HEK293 (cell line): Measurements from ENCODE around the gene PFKM.

Experiments
- CTCF ChIA-PET: fragments of 350-600 bp; formaldehyde crosslinking; extraction: SDS; loops from one replicate; lab custom pipeline; 2021; ENCODE audit warnings: antibody characterized with exemption; lab: Yijun Ruan, JAX
- POLR2A ChIA-PET: fragments of 300-600 bp; formaldehyde crosslinking; extraction: SDS; loops from one replicate; lab custom pipeline; 2020; ENCODE audit warnings: antibody characterized with exemption, inconsistent platforms; lab: Yijun Ruan, JAX
- H3K27ac ChIP-seq: fragments of 200-500 bp; sonication (Bioruptor generic); 2 replicates; pipeline ENCODE4 v1.5.1; 2014; ENCODE audit warnings: low read depth, low read length, control low read depth, inconsistent platforms; ENCODE audit errors: extremely low read depth
- H3K36me3 ChIP-seq, 2 experiments: fragments of 200-500 bp in 1 of 2; sonication (Bioruptor generic) in 1 of 2; 1 replicate in 1 of 2; 2 replicates in 1 of 2; pipeline ENCODE4 v1.5.1; 2014 to 2017; ENCODE audit warnings: inconsistent platforms in 2 of 2, low read length in 2 of 2; ENCODE audit not compliant: control insufficient read depth in 2 of 2, insufficient read depth in 1 of 2
- H3K4me1 ChIP-seq: fragments of 200-500 bp; sonication (Bioruptor generic); 2 replicates; pipeline ENCODE4 v1.5.1; 2014; ENCODE audit warnings: mild to moderate bottlenecking, low read length, inconsistent platforms; ENCODE audit not compliant: control insufficient read depth, insufficient read depth
- H3K4me3 ChIP-seq: 2 replicates; pipeline ENCODE4 v1.5.1; 2011; ENCODE audit warnings: low read depth, mild to moderate bottlenecking, control low read depth, low read length, moderate library complexity
- H3K9me3 ChIP-seq: fragments of 200-500 bp; sonication (Bioruptor generic); 2 replicates; pipeline ENCODE4 v1.5.1; 2014; ENCODE audit warnings: low read depth, low read length, inconsistent platforms; ENCODE audit not compliant: control insufficient read depth, insufficient read depth
- BCL11A ChIP-seq: fragments of 450-650 bp; formaldehyde crosslinking; IDR thresholded peaks from 2 replicates; pipeline ENCODE4 v1.5.1; 2016; ENCODE audit warnings: low read depth, missing biosample characterization, missing genetic modification characterization
- KLF10 ChIP-seq: fragments of 450-650 bp; IDR thresholded peaks from 2 replicates; pipeline ENCODE4 v1.5.1; 2018; ENCODE audit warnings: missing biosample characterization, mild to moderate bottlenecking, missing genetic modification characterization
- KLF17 ChIP-seq: fragments of 450-650 bp; formaldehyde crosslinking; IDR thresholded peaks from 2 replicates; pipeline ENCODE4 v1.5.1; 2016; ENCODE audit warnings: missing biosample characterization, missing genetic modification characterization
- KLF7 ChIP-seq: fragments of 450-650 bp; formaldehyde crosslinking; IDR thresholded peaks from 2 replicates; pipeline ENCODE4 v1.5.1; 2016; ENCODE audit warnings: missing biosample characterization, missing genetic modification characterization, borderline replicate concordance
- KLF8 ChIP-seq: fragments of 450-650 bp; formaldehyde crosslinking; IDR thresholded peaks from 2 replicates; pipeline ENCODE4 v1.5.1; 2016; ENCODE audit warnings: missing biosample characterization, missing genetic modification characterization
- ZBTB17 ChIP-seq: fragments of 450-650 bp; formaldehyde crosslinking; IDR thresholded peaks from 2 replicates; pipeline ENCODE4 v1.5.1; 2016; ENCODE audit warnings: missing biosample characterization, missing genetic modification characterization
- ZNF132 ChIP-seq: fragments of 450-650 bp; formaldehyde crosslinking; IDR thresholded peaks from 2 replicates; pipeline ENCODE4 v1.5.1; 2017; ENCODE audit warnings: missing biosample characterization, missing genetic modification characterization, borderline replicate concordance
- ZNF2 ChIP-seq: fragments of 450-650 bp; formaldehyde crosslinking; IDR thresholded peaks from 2 replicates; pipeline ENCODE4 v1.5.1; 2016; ENCODE audit warnings: missing biosample characterization, missing genetic modification characterization
- ZNF214 ChIP-seq: fragments of 450-650 bp; formaldehyde crosslinking; IDR thresholded peaks from 2 replicates; pipeline ENCODE4 v1.5.1; 2017; ENCODE audit warnings: missing biosample characterization, mild to moderate bottlenecking, missing genetic modification characterization, borderline replicate concordance
- ZNF266 ChIP-seq: fragments of 450-650 bp; formaldehyde crosslinking; IDR thresholded peaks from 2 replicates; pipeline ENCODE4 v1.5.1; 2016; ENCODE audit warnings: missing biosample characterization, missing genetic modification characterization, low read depth
- ZNF335 ChIP-seq: fragments of 450-650 bp; formaldehyde crosslinking; conservative IDR thresholded peaks from 2 replicates; pipeline ENCODE4 v1.5.1; 2016; ENCODE audit warnings: missing biosample characterization, missing genetic modification characterization
- ZNF362 ChIP-seq: fragments of 450-650 bp; formaldehyde crosslinking; IDR thresholded peaks from 2 replicates; pipeline ENCODE4 v1.5.1; 2016; ENCODE audit warnings: missing biosample characterization, missing genetic modification characterization
- ZNF391 ChIP-seq: fragments of 450-650 bp; formaldehyde crosslinking; IDR thresholded peaks from 2 replicates; pipeline ENCODE4 v1.5.1; 2016; ENCODE audit warnings: low read depth, missing biosample characterization, missing genetic modification characterization, borderline replicate concordance
- ZNF510 ChIP-seq: fragments of 450-650 bp; formaldehyde crosslinking; IDR thresholded peaks from 2 replicates; pipeline ENCODE4 v1.5.1; 2018; ENCODE audit warnings: mild to moderate bottlenecking, missing genetic modification characterization, missing biosample characterization; ENCODE audit not compliant: insufficient replicate concordance
- ZNF548 ChIP-seq: fragments of 450-650 bp; formaldehyde crosslinking; IDR thresholded peaks from 2 replicates; pipeline ENCODE4 v1.5.1; 2016; ENCODE audit warnings: missing biosample characterization, missing genetic modification characterization
- ZNF571 ChIP-seq: fragments of 450-650 bp; formaldehyde crosslinking; IDR thresholded peaks from 2 replicates; pipeline ENCODE4 v1.5.0; 2017; ENCODE audit warnings: missing biosample characterization, missing genetic modification characterization
- ZNF623 ChIP-seq: fragments of 450-650 bp; formaldehyde crosslinking; IDR thresholded peaks from 2 replicates; pipeline ENCODE4 v1.5.1; 2016; ENCODE audit warnings: missing biosample characterization, missing genetic modification characterization
- ZSCAN16 ChIP-seq: fragments of 450-650 bp; formaldehyde crosslinking; IDR thresholded peaks from 2 replicates; pipeline ENCODE4 v1.5.1; 2016; ENCODE audit warnings: missing biosample characterization, missing genetic modification characterization
- ZXDB ChIP-seq: fragments of 450-650 bp; formaldehyde crosslinking; IDR thresholded peaks from 2 replicates; pipeline ENCODE4 v1.5.1; 2016; ENCODE audit warnings: missing biosample characterization, missing genetic modification characterization
- TF ChIP-seq, protein P1 (sequence below): fragments of 450-650 bp; formaldehyde crosslinking; IDR thresholded peaks from 2 replicates; pipeline ENCODE4 v1.5.1; 2017; ENCODE audit warnings: missing biosample characterization, mild to moderate bottlenecking, missing genetic modification characterization, moderate library complexity

PFKM gene

GRCh38 chr12:48105867-48106680 is 13.1 kb upstream of the PFKM start, which contains the start of gene SENP1 (continued):
- TF ChIP-seq ZNF2 (tag by site-specific recombination) (peak; percentile 94), ZNF132 (tag by site-specific recombination) (no peak), ZNF362 (no peak), ZNF391 (tag by site-specific recombination) (peak; percentile 76; the same call in 1 of the 2 replicates), ZXDB (tag by site-specific recombination) (peak; percentile 94), KLF10 (tag by site-specific recombination) (peak; percentile 48; the same call in 1 of the 2 replicates), BCL11A (tag by site-specific recombination) (0 out of 2 replicates have a peak, but pooled peaks have one; percentile 31), ZBTB17 (tag by site-specific recombination) (peak; percentile 71), ZNF214 (tag by site-specific recombination) (no peak), KLF7 (peak; percentile 67), ZNF571 (tag by site-specific recombination) (no peak), ZNF266 (no peak), KLF8 (tag by site-specific recombination) (peak; percentile 86)
- TF ChIP-seq, protein P1, sequence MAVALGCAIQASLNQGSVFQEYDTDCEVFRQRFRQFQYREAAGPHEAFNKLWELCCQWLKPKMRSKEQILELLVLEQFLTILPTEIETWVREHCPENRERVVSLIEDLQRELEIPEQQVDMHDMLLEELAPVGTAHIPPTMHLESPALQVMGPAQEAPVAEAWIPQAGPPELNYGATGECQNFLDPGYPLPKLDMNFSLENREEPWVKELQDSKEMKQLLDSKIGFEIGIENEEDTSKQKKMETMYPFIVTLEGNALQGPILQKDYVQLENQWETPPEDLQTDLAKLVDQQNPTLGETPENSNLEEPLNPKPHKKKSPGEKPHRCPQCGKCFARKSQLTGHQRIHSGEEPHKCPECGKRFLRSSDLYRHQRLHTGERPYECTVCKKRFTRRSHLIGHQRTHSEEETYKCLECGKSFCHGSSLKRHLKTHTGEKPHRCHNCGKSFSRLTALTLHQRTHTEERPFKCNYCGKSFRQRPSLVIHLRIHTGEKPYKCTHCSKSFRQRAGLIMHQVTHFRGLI (tag by site-specific recombination): peak; percentile 46; the same call in 1 of the 2 replicates

- H3K4me3 ChIP-seq: peak overlapping the region; percentile 99
- CTCF ChIA-PET: interaction anchor here (1.2 kb wide), 1 partner anchor 12 kb away, joined by 3 read pairs; the partner anchor contains the start of gene PFKM
These were observed 12.2 kb upstream of the PFKM start for GRCh38 chr12:48106681-48107613.

GRCh38 chr12:48109424-48109823 is 9.7 kb upstream of the PFKM start:
- no peaks in the 10 kb centered on the region for H3K36me3 ChIP-seq
- no peak for TF ChIP-seq ZNF623 (tag by site-specific recombination)
- TF ChIP-seq ZNF548 (tag by site-specific recombination): no peak
- TF ChIP-seq ZNF391 (tag by site-specific recombination): no peak
- TF ChIP-seq ZSCAN16 (tag by site-specific recombination): no peak
- TF ChIP-seq ZBTB17 (tag by site-specific recombination): no peak
- TF ChIP-seq ZNF510 (tag by site-specific recombination): no peak
- H3K4me3 ChIP-seq: no peak overlapping the region
- H3K27ac ChIP-seq: no peak overlapping the region
- POLR2A ChIA-PET: interaction anchor here (2.3 kb wide), 1 partner anchor 10 kb away, joined by 15 read pairs; the partner anchor contains the start of gene PFKM
- H3K9me3 ChIP-seq: no peaks in the 10 kb centered on the region
- H3K4me1 ChIP-seq: no peaks in the 10 kb centered on the region
- CTCF ChIA-PET: interaction anchor here (0.6 to 1.4 kb wide), 3 partner anchors 10 to 81 kb away, joined by 3 to 4 read pairs (median 3); partner anchors contain the start of gene PFKM

More at GRCh38 chr12:48106681-48107613, 12.2 kb upstream of the PFKM start:
- Histone ChIP-seq H3K27ac (peak overlapping the region; percentile 77), H3K36me3 (no peaks in the 10 kb centered on the region), H3K4me1 (no peaks in the 10 kb centered on the region), H3K9me3 (no peaks in the 10 kb centered on the region)
- TF ChIP-seq KLF17: no peak
- peak; percentile 94 for TF ChIP-seq ZNF335 (tag by site-specific recombination)
- POLR2A ChIA-PET: interaction anchor here (0.6 to 2.9 kb wide), 3 partner anchors 12 to 144 kb away, joined by 3 to 24 read pairs (median 18); partner anchors contain the start of genes ASB8, PFKM and TMEM106C
